NCI-H446 (cell line): ENCODE results near the gene GPR137C.

Experiments
- DNase-seq, 2 experiments: peaks; one replicate each; lab custom pipeline; 2025; lab: John Stamatoyannopoulos, UW

The GPR137C gene

DNA sequence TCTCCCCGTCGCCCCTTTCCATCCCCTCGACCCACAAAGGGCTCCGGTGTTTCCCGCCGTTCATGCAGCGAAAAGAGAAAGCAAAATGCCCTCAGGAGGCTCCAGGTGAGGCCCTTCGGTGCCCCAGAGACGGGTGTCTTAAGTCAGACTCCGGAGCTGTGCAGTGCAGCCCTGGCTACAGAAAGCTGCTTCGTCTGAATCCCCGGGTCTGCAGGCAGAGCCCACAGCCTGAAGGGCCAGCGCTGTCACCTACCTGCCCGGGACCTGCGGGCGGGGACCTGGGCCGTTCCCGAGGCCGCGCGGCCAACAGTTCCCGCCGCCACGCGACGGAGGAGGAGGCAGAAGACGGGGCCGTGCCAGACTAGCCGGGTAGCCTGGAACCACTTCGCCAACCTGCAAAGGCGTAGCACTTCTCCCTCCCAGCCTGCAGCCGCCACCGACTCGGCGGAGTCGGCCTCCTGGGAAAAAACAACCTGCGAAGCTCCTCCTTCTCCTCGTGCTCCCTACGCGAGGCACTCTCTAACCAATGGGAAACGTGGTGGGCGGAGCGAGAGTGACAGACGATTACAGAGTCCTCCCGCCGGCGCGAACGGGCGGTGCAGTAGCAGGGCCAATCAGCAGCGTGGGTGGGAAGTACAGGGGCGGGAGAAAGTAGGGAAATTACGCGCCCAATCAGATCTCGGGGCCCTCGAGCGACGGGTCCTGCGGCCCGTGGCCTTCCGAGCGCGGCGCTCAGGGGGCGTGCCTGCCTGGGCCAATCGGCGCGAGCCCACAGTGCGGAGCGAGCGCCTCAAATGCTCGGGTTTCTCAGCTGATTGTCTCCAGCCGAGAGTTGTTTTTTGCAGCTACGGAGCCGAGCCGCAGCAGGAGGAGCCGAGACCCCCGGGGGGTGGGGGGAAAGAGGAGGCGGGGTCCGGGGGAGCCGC, at the start of gene GPR137C, which contains the start of gene TXNDC16:
GPR137C (plus strand) TSS at position 774 of the 926 bp plus-strand sequence. CDS start 312 bp downstream, outside the sequence.
TXNDC16 (minus strand) TSS at position 443 of the 926 bp plus-strand sequence. CDS start 8,948 bp downstream, outside the sequence.
- peak; percentile 97 to 100 for DNase-seq

GRCh38 chr14:52513249-52513648, 39.4 kb upstream of the GPR137C start:
- DNase-seq, result no peak

DNA sequence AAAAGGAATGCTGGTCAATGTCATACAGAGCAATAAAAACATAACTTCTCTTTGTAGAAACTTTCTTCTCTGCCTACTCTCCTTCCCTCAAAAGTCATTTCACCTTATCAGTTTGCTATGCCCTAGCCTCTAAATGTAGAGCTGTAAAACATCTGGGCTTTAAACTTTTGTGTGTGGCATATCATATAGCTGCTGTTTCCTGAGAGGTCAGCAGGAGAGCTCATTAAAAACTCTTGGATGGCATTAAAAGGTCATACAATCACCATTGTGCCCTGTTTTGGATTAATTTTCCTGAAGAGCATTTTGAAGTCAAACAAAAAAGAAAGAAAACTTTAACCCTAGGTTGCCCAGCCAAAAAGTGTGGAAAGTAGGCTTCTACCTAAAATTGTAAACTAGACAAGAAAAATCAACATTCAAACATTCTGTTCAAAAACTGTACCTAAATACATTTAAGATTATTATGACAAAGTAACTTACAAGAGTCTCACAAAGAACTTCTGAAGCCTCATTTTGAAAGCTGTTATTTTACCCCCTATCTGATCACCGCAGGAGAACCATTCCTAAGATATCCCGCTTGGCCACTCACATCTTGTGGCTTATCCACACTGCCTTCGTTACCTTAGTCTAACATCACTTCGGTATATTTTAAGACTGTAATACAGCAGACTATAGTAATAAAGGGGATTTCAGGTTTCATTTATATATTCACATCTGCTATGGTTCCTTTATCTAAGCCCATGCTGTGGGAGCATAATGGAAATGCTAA, 38.4 kb upstream of the GPR137C start:
- DNase-seq, result no peak

GRCh38 chr14:52522033-52522432, 30.6 kb upstream of the GPR137C start:
- no peak for DNase-seq

GRCh38 chr14:52522581-52523345, 29.9 kb upstream of the GPR137C start:
- DNase-seq, result no peak

- no peak for DNase-seq
These were observed 25.6 kb upstream of the GPR137C start for GRCh38 chr14:52527052-52527451.

- no peak for DNase-seq
These were observed 21.2 kb upstream of the GPR137C start for GRCh38 chr14:52531481-52531880.

DNA sequence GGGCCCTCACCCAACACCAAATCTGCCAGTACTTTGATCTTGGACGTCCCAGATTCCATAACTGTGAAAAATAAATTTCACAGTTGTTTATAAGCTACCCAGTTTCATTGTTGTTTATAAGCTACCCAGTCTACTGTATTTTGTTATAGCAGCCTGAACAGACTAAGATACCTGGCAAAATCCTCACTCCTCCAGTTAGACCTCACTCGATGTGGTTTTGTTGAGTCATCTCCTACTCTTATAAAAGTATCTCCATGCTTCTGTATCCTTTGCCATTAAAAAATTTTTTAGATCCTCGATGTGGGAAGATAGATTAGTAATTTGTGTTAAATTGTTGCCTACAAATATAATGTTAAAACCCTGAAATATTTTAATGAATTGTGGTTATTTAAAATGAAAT, 16.4 kb upstream of the GPR137C start:
- no peak for DNase-seq

DNA sequence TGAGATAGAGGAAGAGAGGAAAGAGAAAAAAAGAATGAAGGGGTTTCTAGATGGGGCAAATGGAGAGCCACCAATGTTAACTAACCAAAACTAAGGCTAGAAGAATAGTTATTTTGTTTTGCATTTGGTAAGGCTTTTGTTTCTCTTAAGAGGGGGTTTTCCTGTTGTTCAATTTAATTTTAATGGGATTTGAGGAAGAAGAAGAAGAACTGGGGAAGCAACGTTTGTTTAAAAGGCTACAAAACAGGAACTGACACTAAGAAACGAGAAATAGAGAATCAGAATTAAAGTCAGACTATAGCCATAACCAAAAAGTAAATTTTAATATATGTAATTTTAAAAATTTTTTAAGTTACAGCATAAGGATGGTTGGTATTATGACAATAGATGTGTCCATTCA, 14.0 kb upstream of the GPR137C start:
- DNase-seq, result no peak

DNA sequence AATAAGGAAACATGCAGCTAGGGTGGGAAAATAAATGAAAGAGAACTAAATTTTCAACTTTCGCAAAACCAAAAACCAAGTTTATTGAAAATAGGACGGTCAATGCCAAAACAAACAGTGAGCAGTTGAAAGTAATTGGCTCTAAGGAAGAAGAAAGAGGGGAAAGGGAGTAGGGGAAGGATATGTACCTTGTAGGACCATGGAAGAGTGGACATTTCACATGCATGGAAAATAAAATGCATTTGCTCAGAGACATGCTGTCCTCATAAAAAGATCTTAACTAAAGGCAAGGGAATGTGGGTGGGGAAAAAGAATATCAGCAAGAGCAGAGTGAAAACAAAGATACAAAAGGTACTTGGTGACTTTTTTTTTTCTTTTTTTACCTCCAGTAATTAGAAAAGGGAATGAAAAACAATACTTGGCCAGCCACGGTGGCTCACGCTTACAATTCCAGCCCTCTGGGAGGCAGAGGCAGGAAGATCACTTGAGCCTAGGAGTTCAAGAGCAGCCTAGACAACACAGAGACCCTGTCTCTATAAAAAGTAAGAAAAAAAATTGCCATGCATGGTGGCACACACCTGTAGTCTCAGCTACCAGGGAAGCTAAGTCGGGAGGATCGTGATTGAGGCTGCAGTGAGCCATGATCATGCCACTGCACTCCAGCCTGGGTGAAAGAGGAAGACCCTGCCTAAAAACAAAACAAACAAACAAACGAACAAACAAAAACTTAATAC, 6.9 kb upstream of the GPR137C start:
- DNase-seq, result no peak

- DNase-seq, result no peak
These were observed 6.3 kb upstream of the GPR137C start for GRCh38 chr14:52546318-52546670.

- no peak for DNase-seq
These were observed 5.6 kb upstream of the GPR137C start for GRCh38 chr14:52547027-52547426.

DNA sequence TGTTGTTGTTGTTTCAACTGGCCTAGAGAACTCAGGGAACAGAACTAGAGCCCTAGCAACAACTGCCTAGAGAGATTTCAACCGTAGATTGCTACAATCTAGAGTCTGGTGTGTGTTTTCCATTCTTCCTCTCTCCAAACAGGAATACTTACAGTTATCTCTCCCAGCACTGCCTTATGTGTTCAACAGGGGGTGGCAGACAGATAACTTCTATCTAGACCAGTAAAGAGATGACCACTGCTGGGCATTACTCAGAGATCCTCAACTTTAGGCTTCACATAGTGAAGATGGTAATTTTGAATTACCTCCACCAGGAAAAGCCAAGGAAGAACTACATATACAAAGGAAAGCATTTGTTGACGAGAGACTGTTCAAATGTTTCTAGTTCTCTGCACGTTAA, 5.1 kb upstream of the GPR137C start:
- no peak for DNase-seq

GRCh38 chr14:52550661-52551060, 2.0 kb upstream of the GPR137C start:
- no peak for DNase-seq

- no peak for DNase-seq
These were observed 1.4 kb upstream of the GPR137C start for GRCh38 chr14:52551205-52551604.

GRCh38 chr14:52551696-52552062, 957 bp upstream of the GPR137C start:
- no peak for DNase-seq

GRCh38 chr14:52553002-52553670, 500 bp downstream of the GPR137C start:
- peak in 1 of 2 experiments; percentile 45 for DNase-seq

DNA sequence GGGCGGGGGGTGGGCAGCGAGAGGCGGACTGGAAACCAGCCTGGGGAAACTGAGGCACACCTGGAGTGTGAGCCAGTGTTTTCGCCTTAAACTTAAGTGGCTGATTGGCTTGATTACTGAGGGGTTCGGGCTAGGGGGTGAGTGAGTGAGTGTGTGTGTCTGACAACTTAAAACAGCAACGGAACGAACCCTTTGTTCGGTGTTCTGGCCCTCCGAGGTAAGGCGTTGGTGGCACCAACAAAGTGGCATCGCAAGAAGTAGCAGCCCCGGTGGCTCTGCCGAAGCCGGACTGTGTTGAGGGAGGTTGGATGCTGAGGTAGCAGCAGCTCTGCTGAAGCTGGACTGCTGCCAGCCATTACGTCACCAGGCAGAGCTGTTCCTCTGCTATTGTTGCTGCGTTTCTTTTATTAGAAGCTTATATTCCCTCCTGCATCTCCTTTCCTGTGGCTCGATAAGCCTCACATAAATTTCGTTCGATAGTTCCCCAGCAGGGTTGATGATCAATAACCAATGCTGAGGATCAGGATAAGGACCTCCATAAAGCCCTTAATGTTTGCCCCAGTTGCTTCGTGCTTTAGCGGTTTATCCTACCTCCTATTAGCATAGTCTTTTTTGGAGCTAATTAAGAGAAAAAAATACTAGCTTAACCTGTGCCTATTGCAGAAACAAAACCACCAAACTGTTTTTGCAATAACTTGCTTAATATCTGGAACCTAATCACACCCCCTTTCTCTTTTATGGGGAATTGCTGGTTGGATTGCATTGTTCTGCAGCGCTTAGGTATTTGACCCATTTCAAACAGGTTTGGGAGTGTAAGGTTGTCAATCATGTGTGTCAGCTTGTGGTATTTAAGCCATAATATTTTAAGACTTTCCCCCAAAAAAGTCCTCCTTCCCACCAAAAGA, 1.3 kb downstream of the GPR137C start:
- DNase-seq, result peak; percentile 64 to 88

- DNase-seq, result no peak
These were observed 6.1 kb downstream of the GPR137C start for GRCh38 chr14:52558688-52559087.

- DNase-seq, result no peak
These were observed 10.5 kb downstream of the GPR137C start for GRCh38 chr14:52563120-52563519.
